Glomerular endothelial cell (primary cell): ENCODE data around the gene SETD3. TPM values are rescaled to one million over a fixed set of nuclear protein-coding genes. Genes with fewer than 3 reads are reported as not detected.

Experiments
- DNase-seq: peaks from one replicate; pipeline ENCODE4 v3.0.0-alpha.2; 2011; ENCODE audit warnings: low read depth, low spot score; ENCODE audit errors: extremely low read depth
- total RNA-seq: library from RNA; depleted of rRNA; stranded (reverse); fragments of >200 nt; gene quantifications from 2 replicates; pipeline ENCODE4 v1.2.3, GENCODE V29; 2015

Gene SETD3
- total RNA-seq, 1 donor from 2014 or later = 53.9 TPM

GRCh38 chr14:99461411-99462085 is 19.1 kb downstream of the SETD3 start:
- no peak for DNase-seq

DNA sequence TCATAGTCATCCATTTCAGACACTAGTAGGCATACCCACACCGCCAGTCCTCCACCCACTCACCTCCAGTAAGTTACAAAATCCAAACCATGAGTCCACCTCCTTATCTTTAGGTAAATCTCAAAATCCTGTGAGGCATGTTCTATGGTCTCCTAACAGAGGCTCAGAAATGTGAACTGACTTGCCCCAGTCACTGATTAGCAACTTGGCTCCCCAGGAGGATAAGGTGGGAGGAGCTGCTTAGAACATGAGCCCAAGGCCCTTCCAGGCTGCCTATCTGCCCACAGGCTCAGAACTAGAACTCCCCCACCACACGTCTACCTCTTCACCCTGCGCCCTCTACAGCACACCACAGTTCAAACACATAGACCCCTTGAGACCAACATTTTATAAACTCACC is 19.9 kb downstream of the SETD3 start:
- DNase-seq = no peak

- DNase-seq = no peak
These were observed 21.1 kb downstream of the SETD3 start for GRCh38 chr14:99459481-99460100.

DNA sequence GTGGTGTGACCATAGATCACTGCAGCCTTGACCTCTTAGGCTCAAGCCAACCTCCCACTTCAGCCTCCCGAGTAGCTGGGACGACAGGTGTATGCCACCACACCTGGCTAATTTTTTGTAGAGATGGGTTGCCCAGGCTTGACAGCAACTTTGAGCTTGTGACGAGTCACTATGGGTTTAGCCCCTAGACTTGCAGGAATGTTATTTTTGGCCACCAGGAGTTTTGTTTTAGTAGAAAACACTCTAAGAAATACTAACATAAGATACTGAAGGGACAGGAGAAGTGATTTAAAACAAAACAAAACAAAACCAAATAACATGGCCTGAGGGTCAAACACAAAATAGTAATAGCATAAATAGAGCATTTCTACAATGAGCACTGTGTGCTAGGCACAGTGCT is 26.4 kb downstream of the SETD3 start:
- no peak for DNase-seq

GRCh38 chr14:99452968-99453367 is 27.7 kb downstream of the SETD3 start:
- no peak for DNase-seq

GRCh38 chr14:99451234-99451633 is 29.4 kb downstream of the SETD3 start:
- no peak for DNase-seq

- no peak for DNase-seq
These were observed 30.4 kb downstream of the SETD3 start for GRCh38 chr14:99450266-99450665.

GRCh38 chr14:99447739-99448138 is 32.9 kb downstream of the SETD3 start:
- DNase-seq = no peak

- DNase-seq = no peak
These were observed 34.7 kb downstream of the SETD3 start for GRCh38 chr14:99445931-99446330.

GRCh38 chr14:99441918-99442317 is 38.7 kb downstream of the SETD3 start:
- DNase-seq = no peak

DNA sequence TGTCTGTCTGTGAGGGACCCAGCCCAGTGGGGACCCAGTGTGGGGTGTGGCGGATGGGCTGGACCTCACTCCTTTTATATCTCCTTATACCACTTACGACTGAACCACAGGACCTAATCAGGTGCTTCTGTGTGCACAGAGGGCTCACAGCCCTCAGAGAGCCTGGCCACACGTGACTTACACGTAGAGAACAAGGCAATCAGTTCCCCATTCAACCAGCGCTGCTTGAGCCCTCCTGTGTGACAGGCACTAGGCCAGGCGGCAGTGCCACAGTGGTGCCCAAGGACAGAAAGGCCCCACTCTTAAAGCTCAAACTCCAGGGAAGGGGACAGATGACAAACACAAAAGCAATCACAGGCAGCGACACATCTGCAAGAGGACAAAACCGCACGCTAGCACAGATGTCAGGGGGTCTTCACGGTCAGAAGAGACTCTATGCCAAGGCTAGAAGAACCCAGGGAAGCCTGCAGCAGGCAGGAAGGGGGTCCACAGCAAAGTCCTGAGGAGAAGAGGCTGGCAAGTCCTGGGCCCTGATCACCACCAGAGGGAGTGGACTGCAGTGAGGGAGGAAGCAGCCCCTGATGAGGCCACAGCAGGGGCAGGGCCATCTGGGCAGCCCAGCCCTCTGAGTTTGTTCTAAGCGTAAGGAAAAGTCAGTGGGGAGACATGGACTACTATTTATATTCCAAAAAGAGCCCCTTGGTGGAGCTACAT is 39.3 kb downstream of the SETD3 start:
- DNase-seq = no peak

GRCh38 chr14:99440278-99440677 is 40.4 kb downstream of the SETD3 start:
- DNase-seq = no peak

GRCh38 chr14:99437706-99438105 is 43.0 kb downstream of the SETD3 start:
- DNase-seq = no peak

GRCh38 chr14:99436247-99437180 is 44.1 kb downstream of the SETD3 start:
- peak; percentile 12 for DNase-seq

DNA sequence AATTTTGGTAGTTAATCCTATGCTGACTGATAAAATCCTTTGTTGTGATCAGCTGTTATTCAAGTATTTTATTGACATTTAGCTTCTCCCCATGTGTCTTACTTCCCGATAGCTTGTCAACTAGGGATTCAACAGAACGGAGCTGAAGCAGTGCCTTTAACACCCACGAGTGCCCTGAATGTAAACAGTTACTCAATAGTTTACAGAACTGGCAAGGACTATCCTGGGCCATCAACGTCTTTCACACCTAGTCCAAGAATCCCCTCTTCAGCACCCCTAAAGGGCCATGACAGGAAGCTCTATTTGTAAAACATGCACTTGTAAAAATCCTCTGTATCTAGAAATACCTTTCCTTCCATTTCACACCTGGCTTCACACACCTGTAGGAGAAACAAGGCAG is 45.3 kb downstream of the SETD3 start:
- DNase-seq = no peak

DNA sequence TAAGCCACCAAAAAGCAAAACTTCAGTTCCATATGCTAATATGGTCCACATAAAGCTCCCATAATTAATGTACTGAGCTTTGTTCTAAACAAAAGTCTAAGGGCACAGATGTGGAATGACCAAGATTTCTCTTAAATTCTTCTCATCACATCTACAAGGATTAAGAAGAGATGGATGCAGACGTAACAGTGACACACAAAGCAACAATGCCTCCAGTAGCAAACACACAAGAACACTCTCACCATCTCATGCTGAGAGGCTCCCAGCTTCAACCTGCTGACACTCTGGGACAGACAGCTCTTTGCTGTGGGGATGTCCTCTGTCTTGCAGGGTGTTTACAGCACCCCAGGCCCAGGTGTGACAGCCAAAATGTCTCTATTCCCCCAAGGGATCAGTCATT is 48.2 kb downstream of the SETD3 start:
- DNase-seq = no peak

DNA sequence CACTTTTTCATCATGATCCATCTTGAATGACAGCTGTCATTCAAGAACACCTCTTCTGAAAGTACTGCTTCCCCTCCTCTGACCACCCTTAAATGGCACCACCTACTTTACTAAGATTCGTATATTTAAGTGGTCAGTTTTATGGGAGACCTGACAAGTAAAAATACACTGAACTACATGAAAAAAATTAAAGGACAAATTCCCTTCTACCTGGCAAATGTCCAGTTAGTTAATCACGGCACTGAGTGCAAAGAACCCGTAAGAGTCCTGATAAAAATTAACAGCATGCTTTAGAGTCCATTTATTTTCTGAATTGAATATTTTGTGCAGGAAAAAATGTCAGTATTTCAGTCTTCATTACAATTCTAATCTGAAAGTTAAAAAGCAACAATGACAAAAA is 48.7 kb downstream of the SETD3 start:
- no peak for DNase-seq

DNA sequence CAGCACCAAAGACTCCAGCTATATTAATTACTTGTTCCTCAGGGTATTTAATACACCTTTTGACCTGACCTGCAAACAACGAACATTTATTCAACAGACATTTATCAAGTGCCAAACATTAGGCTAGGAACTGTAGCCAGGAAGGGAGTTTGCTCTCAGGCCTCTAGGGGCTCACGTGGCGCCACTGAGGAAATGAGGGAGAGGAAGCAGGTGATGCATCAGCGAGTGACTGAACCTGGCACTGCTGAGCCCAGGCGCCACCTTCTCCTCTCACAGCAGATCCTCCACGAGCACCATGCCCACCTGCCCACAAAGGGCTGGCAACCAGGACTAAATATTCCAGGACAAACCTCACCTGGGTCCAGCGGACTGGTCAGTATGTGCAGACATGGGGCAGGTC is 50.2 kb downstream of the SETD3 start:
- DNase-seq = peak; percentile 16

GRCh38 chr14:99427632-99428300 is 52.9 kb downstream of the SETD3 start:
- no peak for DNase-seq

DNA sequence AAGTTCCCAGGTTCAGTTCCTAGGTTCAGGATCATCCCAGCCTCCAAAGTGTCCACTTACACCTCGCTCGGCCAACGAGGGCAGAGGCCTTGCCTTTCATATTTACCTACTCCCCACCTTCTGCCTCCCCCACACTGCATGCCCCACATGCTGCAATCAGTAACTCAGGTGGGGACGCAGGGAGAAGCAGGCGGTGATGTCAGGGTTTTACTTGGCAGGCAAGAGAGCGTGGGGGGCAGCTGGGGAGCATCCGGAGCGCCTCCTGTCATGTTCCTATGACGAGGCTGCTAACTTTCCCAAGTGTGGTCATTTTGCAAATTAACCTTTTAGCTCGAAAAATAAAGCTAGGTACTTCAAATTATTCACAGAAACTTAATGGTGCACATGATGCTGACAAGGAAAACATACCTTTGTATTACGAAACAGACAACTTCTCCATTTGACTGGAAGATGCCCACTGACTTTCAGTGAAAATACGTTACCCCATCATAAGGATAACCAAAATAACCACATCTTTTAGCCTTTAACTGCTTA is 53.8 kb downstream of the SETD3 start:
- no peak for DNase-seq
